C4-2B (cell line): ENCODE data around the gene MPP3.

ENCODE experiments used
- H3K27ac ChIP-seq: fragments of 450-650 bp; 2 replicates; pipeline ENCODE4 v1.5.1; 2017
- ZFX ChIP-seq: fragments of 450-650 bp; IDR thresholded peaks from 2 replicates; pipeline ENCODE4 v1.6.1; 2017
- TF ChIP-seq, protein P1 (sequence below): fragments of 450-650 bp; conservative IDR thresholded peaks from 2 replicates; pipeline ENCODE4 v1.5.1; 2017; ENCODE audit warnings: mild to moderate bottlenecking

Gene MPP3

DNA sequence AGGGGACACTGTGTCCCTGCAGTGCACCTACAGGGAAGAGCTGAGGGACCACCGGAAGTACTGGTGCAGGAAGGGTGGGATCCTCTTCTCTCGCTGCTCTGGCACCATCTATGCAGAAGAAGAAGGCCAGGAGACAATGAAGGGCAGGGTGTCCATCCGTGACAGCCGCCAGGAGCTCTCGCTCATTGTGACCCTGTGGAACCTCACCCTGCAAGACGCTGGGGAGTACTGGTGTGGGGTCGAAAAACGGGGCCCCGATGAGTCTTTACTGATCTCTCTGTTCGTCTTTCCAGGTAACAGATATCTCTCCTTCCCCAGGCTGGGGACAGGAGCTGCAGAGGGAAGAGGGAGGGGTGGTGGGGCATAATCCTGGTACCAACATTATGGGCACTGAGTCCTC, 15.7 kb upstream of the MPP3 start:
- no peak for TF ChIP-seq ZFX
- TF ChIP-seq, protein P1, sequence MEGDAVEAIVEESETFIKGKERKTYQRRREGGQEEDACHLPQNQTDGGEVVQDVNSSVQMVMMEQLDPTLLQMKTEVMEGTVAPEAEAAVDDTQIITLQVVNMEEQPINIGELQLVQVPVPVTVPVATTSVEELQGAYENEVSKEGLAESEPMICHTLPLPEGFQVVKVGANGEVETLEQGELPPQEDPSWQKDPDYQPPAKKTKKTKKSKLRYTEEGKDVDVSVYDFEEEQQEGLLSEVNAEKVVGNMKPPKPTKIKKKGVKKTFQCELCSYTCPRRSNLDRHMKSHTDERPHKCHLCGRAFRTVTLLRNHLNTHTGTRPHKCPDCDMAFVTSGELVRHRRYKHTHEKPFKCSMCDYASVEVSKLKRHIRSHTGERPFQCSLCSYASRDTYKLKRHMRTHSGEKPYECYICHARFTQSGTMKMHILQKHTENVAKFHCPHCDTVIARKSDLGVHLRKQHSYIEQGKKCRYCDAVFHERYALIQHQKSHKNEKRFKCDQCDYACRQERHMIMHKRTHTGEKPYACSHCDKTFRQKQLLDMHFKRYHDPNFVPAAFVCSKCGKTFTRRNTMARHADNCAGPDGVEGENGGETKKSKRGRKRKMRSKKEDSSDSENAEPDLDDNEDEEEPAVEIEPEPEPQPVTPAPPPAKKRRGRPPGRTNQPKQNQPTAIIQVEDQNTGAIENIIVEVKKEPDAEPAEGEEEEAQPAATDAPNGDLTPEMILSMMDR: no peak
- no peak overlapping the region for H3K27ac ChIP-seq

DNA sequence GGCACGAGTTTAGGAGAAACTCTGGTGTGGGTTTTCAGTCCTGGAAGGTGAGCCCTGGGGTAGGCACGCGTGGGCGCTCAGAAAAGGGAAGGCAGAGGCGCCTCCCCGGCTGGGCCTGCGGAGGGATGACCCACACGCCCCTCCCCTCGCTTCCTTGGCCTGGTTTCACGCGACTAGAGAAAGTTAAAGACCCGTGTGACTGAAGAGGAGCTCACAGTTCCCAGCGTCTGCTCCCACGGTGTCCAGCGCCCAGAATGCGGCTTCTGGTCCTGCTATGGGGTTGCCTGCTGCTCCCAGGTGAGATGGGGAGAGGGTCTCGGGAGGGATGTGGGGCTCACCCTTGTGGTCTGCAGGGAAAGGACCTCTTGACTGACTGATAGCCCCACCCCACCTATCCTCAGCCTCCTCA, 14.0 kb upstream of the MPP3 start, which contains the start of gene CD300LG:
TSS of gene CD300LG (plus strand) at position 214 of the 409 bp plus-strand sequence. CDS start at position 255, 41 bp downstream.
- no peak within 1 kb of the TSS for H3K27ac ChIP-seq
- no peak for TF ChIP-seq ZFX
- TF ChIP-seq, protein P1: no peak

DNA sequence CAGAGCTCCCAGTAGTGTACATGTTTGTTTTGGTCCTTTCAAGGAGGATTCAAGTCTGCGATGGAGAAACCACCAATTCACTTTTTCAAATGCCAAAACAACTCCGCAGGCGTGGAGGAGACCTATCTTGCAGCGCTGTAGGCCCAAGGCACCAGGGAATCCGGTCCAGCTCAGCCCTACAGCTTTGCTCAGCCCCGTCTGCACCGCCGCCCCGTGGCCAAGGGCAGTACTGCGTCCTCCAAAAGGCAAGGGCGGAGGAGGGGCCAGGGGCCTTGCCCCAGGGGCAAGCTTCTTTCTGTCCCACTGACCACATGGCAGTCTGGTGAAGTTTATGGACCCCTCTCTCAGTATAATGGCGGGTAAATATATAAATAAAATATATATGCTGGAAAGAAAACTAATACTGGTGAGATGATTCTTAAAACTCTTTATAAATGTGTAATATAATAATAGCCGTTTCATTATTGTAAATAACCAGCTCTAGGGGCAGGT, 13.3 kb upstream of the MPP3 start:
- no peak for TF ChIP-seq ZFX
- TF ChIP-seq, protein P1: peak; percentile 100
- no peak overlapping the region for H3K27ac ChIP-seq

DNA sequence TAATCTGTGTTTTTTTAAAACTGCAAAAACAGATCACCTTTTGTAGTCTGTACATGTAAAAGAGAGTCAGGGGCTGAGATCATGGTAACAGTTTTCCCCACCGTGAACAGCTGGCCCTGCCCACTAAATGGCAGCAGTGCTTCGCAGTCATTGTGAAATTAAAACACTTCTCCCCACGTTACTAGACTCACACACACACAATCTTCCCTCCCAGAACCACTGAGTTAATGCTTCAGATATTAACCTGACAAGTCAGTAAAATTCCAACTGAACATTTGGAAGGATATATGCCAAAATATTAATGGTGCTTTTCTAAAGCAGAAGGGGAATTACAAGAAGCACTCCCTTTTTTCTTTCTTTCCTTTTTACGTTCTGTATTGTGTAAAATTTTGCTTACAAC, 12.8 kb upstream of the MPP3 start:
- no peak overlapping the region for H3K27ac ChIP-seq
- TF ChIP-seq, protein P1: no peak
- no peak for TF ChIP-seq ZFX

DNA sequence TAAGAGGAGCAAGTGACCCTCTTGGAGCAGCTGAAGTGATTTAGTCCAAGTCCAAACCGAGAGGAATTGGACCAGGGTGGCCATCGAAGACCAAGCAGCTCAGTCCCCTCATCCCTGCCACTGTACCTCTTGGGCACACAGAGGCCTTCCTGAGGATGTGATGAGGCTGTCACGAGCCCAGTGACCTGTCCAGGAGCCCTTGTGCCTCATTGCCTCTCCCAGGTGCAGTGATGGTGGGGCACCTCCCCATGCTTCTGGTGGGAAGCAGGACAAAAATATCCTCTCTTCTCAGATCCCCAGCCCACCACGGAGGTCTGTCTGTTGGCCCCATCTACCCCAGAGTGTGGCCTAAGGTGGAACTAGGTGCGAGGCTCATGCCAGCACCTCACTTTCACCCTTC, 11.3 kb upstream of the MPP3 start:
- no peak overlapping the region for H3K27ac ChIP-seq
- TF ChIP-seq ZFX: no peak
- TF ChIP-seq, protein P1: no peak

DNA sequence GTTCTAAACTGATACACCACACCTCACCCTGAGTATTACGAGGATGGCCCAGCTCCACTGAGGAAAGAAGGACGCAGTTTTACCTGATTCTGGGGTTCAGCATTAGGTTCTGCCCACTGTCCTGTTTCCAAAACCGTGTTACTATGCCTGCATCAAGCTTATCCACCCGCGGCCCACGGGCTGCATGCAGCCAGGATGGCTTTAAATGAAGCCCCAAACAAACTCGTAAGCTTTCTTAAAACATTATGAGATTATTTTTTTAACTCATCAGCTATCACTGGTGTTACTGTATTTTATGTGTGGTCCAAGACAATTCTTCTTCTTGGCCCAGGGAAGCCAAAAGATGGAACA, 10.0 kb upstream of the MPP3 start:
- TF ChIP-seq, protein P1: no peak
- no peak for TF ChIP-seq ZFX
- no peak overlapping the region; the same call in 1 of the 2 replicates for H3K27ac ChIP-seq

DNA sequence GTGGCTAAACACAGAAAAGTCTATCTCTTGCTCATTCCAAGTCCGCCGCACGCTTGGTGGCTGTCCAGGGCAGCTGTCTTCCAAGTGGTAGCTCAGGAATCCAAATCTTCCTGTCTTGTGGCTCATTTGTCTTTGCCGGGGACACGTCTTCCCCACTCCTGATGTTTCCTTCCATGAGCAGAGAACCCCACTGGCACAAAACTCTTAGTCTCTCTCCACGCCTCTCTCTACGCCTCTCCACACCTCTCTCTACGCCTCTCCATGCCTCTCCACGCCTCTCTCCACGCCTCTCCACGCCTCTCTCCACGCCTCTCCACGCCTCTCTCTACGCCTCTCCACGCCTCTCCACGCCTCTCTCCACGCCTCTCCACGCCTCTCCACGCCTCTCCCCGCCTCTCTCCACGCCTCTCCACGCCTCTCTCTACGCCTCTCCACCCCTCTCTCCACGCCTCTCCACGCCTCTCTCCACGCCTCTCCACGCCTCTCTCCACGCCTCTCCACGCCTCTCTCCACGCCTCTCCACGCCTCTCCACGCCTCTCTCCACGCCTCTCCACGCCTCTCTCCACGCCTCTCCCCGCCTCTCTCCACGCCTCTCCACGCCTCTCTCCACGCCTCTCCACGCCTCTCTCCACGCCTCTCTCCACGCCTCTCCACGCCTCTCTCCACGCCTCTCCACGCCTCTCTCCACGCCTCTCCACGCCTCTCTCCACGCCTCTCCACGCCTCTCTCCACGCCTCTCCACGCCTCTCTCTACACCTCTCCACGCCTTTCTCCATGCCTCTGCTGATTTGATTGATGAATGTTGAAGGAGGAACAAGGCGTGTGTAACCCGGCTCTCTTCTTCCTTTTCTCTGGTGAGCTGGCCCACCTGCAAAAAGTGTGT, 9.4 kb upstream of the MPP3 start:
- peak overlapping the region; percentile 24; the same call in 1 of the 2 replicates for H3K27ac ChIP-seq
